Midbrain (tissue), 1 donor: Measurements from ENCODE around the gene RFTN1.

Experiments used
- DNase-seq: peaks from one replicate; lab custom pipeline; 2025; lab: John Stamatoyannopoulos, UW

The RFTN1 gene

DNA sequence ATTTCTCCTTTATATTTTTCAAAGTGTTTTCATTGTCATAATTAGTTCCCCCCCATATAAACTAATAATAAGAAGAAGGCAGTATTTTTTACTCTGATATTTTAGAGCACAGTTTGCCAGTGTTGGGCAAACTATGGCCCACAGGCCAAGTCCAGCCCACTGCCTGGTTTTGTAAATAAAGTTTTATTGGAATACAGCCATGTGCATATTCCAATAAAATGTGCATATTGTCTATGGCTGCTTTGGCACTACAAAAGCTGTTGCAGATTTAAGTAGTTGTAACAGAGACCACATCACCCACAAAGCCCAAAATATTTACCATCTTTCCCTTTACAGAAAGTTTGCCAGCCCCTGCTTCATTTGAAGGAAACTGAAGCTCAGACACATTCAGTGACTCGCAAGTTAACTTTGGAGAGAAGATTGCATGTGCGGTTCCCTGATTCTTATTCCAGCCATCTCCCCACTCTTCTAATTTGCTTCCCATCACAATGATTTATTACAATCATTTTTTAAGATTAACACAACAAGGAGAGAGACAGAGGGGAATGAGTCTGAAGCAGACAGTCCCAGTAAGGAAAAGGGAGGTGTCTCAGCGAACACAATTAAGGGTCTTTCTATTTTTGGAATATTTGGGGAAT lies 48.9 kb downstream of the RFTN1 start:
- no peak for DNase-seq

DNA sequence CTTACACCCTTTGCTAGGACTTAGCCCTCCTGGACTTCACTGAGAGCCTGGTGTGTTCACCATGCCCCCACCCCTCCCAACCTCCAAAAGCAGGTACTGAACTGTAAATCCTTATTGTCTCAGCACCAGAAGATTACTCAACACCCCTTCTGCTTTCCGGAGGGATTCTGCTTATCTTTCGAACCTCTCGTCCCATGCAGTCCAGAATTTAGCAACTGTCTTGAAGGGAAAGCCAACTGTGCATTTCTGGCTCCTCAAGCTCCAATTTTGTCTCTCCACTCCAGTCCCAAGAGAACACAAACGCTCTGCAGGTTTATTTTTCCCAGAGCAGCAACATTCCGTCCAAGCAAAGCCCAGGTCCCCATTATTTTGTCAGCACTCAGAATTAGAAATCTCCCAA lies 49.6 kb downstream of the RFTN1 start:
- DNase-seq, result no peak

DNA sequence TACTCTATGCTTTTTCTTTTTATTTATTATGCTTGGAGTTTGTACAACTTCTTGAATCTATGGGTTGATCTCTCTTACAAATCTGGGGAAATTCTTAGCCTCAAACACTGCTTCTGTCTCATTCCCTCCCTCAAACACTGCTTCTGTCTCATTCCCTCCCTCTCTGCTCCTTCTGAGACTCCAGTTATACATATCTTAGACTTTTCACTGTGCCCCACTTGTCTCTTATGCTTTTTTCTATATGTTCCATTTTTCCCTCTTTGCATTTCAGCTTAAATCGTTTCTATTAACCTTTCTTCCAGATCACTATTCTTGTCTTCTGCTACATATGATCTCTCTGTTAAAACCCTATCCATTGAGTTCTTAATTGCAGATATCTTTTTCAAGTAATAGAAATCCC lies 50.4 kb downstream of the RFTN1 start:
- no peak for DNase-seq

DNA sequence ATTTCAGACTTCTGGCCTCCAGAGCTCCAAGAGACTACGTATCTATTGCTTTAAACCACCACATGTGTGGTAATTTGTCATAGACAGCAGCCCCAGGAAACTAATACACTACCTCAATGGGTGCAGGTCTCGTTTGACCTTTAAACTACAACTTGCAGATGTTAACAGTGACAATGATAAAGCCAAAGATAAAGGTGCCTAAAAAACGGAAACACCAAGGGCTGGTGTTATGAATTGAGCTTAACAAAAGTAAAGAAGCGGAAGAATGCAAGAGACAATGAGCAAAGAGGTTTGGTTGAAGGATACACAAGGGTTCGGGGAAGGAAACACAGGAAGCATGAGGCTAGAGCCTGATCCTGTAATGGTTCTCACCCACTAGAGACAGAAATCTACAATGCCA lies 50.8 kb downstream of the RFTN1 start:
- DNase-seq, result no peak

DNA sequence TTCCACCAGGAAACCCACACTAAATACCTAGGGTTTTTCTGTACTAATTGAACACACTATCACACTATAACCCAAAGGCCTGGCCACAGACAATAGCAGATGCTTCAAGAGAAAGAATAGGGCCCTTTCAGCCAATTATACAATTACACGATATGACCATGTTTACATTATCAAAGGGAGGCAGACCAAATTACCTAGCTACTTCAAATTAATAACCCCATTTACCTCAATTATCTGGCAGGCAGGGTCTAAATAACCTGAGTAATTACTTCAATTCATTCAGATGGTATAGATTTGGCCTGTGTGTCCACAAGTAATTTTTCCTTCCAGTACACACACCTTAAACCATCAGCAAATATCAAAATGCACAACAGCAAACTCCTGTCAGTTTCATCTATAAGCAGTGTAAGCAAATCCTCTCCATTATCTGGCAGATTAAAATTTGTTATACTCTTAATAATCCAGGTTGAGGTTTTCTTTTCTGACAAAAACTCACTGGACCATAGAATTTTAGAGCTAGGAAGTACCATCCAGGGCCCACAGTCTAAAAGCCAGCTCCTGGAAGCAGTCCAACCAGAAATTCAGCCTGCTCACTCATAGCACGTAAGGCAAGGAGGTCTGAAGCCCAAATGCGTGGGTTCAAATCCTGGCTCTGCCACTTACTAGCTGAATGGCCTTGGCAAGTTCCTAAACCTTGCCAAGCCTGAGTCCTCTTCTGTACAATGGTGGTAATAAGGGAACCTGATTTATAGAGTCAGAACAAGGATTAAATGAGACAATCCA lies 51.8 kb downstream of the RFTN1 start:
- no peak for DNase-seq

DNA sequence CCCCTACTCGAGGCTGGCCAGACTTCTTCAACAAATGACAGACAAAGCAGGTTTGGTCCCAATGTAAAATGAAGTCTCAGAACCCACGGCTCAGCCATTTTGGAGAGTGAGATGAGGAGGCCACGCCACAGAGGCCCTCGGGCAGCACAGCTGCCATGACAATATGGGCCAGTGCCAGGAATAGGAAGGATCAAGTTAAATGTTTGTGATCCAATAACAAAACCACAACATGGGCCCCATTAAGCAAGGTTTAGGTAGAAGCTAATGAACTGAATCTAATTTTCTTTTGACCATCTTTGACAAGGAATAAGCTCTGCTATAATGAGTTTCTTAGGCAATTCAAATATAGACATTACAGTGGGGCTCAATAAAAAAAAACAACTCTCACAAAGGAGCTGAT lies 52.6 kb downstream of the RFTN1 start:
- DNase-seq, result no peak

DNA sequence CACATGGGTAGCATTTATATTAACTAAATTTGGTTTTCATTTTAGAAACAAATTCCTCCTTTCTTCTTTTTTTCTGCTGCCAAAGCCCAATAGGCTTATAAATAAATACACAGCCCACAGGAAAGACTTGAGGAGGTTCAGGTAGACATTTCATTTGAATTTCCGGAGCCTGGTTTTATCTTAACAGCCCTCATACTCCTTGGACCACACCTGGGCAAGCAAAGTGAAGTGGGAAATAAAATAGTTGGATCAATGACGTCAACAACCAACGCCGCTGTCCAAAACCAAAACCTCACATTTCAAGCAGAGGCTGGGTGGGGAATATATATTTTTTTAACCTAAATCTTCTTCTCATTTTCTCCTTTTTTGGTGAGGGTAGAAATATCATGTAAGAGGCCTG lies 53.2 kb downstream of the RFTN1 start:
- no peak for DNase-seq

DNA sequence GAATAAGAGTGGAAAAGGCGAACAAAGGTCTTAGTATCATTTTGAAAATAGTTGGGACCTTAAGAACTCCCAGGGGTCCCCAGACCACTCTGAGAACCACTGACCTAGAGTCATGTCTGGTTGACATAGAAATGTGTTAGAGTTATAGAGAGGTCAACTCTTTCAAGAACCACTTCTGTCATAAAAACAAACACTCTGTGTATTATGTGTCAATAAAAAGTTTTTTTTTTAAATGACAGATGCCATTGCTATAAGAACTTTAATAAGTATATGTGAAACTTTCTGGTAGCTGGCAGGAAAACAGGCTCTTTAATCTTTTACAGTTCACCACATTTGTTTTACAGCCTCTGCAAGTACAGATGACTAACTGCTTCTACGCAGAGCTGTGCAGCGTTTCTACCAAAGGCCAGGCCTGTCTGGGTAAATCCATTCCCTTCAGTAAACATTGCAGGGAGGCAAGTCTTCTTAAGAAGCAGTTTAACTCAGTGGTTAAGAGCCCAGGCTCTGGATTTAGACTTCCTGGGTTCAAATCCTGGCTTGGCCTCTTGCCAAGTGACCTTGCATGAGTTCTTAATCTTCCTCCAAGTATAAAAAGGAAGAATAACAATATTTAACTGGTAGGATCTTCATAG lies 56.6 kb downstream of the RFTN1 start:
- no peak for DNase-seq

DNA sequence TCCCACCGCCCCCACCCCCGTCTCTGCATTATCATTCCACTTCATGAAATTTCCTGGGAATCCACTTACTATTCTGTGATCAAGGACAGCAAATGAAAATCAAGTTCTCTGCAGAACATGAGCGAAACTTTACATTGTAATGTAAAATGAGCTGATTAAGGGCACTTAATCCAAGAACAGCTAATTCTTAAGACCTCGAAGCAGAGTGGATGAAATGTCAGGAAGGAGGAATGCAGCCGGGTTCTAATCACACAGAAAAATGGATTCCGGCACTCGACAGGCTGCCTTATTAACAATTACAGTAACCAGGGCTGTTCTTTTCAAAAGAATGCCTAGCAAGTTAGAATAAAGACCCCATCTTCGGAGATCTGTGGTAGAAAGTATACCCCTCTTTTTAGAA lies 57.5 kb downstream of the RFTN1 start:
- DNase-seq, result no peak

DNA sequence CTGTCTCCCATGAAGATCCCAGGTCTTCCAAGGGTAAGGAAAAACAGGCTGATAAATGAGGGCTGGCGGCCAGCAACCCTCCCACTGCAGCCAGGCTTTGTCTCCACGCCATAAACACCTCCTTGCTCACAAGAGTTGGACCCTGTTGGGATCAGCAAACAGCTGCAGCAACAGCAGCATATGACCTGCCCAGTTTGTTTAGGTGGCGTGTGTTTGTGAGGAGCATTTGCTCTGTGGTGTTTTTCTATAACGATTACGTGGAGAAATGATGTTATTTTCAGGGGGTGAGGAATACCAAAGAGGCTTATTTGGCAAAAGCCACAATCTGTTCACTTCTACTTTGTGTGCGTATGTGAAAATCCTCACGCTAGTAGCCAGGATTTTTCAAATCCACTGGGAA lies 58.5 kb downstream of the RFTN1 start:
- DNase-seq, result no peak

DNA sequence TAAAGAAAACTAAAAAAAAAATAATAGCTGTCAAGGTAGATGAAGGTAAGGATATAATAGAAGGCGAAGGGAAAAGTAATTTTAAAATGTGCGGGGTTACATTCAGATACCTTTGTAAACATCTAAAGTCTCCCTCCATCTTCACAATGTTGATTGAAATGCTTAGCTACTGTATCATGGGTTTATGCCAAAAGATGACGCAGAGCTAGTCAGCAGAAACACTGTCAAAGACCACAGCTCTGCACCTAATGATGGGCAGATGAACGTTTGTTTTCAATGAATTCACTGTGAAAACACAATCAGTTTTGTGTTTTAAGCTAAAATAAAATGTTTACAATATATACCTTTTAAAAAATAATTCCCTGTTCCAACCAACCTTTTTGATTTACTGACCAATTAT lies 61.2 kb downstream of the RFTN1 start:
- no peak for DNase-seq

DNA sequence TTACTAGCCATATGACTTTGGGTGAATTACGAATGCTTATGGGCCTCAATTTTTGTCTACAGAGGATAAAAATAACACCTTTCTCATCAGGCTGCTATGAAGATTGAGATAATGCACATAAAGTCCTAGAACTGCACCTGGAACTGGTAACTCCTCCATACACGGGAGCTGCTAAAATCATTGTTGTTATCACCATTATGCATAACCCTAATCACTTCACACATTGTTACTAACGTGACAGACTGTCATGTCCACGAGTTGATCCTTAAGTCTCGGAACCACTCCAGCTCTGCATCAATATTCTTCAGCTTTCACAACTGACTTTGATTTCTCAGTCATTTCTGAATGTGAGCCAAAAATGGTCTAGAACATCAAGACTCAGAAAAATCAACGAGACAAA lies 64.1 kb downstream of the RFTN1 start:
- no peak for DNase-seq

DNA sequence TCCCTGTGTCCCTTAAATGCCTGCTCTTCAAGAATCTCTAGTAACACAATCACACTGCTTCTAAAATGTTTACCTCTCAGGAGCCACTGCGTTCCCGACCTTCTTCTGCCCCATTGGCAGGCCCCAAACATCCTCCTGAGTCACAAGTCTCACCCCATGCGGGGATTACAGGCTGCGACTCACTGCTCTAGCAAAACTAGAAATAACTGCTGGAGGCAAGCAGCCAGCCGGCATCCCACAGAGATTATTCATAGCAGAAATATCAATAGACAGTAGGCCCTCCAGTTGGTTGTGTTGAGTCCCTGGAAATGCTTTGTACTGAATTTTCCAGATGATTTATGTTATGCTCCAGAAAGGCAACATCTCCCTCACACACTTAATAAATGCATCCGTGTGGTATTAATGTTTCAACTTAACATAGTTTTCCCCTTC lies 64.8 kb downstream of the RFTN1 start:
- no peak for DNase-seq

DNA sequence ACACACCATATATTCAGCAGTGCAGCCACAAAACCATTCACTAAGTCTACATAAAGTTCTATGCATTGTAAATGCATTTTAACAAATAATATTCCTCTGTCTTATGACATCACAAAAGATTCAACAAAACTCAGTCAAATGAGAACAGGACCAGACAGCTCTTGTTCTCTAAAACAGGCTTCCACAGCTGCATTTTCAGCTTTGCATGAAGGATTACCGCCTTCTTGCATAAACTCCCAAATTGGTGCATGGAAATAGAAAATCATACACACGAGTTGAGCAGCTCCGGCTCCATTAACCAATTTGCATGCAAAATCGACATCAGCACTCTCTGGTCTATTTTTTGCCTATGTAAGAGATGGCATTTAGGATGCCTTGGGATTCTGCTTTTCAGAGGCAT lies 66.4 kb downstream of the RFTN1 start:
- no peak for DNase-seq

DNA sequence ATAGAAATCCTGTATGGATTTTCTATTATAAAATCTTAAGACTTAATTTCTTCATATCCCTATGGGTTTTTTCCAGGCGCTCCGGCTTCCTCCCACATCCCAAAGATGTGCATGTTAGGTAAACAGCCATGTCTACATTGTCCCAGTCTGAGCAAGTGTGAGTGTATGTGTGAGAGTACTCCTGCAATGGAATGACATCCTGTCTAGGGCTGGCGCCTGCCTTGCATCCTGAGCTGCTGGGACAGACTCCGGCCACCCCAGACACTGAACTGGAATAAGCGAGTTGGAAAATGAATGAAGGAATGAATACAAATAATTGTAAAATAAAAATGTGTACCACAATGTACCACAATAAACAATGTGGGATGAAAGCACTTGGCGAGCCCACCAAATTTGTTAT lies 69.2 kb downstream of the RFTN1 start:
- DNase-seq, result no peak

DNA sequence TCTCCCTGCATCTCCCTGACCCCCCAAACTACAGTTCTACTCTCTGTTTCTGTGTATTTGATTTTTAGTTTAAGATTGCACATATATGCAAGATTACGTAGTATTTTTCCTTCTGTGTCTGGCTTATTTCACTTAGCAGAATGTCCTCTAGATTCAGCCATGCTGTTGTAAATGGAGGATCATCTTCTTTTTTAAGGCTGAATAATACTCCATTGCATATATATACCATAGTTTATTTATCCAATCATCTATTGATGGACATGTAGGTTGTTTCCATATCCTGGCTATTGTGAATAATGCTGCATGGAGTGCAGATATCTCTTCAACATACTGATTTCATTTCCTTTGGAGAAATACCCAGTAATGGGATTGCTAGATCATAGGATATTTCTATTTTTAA lies 70.8 kb downstream of the RFTN1 start:
- no peak for DNase-seq

DNA sequence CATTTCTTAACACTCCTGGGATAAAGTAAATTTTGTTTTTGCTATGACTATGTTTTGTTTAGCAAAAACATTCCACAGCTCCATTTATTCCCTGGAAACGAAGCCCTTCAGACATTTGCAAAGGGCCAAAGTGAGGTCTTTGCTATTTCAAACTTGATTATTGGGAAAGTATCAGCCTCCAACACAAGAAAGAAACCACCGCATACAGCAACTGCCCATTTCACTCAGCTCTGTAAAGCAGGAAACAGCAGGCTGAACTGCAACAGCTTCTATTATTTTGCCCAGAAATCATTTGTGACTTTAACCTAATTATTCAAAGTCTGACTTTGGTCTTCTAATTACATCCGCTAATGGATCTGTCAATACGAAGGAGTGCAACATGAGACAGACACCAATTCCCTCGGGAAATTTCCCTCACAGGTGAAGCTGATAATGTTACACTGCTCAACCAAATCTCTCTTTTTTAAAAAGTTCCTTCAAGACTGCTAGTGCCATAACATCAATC lies 72.1 kb downstream of the RFTN1 start:
- no peak for DNase-seq

DNA sequence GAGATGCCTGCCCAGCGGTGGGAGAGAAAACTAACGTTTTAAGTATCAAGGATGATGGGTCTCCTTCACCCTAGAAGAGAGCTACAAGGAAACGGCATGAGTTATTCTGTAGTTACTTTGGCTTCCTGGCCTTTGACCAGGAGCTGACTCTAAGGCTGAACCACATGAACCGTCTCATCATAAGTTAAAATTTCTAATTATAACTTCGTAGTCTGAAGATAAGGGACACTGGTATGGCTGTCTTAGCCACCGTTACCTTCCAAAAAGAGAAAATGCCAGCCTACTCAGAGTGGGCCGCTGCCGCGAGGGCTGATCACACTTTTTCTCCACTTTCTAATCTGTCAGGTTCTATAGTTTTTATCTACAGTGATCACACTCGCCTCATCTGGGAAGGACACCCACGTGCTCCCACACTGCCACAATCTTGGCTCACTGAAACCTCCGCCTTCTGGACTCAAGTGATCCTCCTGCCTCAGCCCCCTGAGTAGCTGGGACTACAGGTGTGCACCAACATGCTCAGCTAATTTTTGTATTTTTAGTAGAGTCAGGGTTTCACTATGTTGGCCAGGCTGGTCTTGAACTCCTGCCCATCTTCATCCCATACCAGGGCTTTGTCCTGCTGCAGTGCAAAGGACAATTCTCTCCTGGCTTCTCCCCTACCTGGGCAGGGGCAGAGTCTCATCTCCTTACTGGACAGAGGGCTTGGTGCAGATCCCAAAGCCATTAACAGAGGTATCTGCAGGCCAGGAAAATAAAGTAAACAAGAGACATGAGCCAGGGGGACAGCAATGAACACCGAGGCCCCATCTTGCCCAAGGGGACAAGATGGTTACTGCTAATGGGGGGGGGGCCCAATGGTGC lies 73.4 kb downstream of the RFTN1 start:
- no peak for DNase-seq

DNA sequence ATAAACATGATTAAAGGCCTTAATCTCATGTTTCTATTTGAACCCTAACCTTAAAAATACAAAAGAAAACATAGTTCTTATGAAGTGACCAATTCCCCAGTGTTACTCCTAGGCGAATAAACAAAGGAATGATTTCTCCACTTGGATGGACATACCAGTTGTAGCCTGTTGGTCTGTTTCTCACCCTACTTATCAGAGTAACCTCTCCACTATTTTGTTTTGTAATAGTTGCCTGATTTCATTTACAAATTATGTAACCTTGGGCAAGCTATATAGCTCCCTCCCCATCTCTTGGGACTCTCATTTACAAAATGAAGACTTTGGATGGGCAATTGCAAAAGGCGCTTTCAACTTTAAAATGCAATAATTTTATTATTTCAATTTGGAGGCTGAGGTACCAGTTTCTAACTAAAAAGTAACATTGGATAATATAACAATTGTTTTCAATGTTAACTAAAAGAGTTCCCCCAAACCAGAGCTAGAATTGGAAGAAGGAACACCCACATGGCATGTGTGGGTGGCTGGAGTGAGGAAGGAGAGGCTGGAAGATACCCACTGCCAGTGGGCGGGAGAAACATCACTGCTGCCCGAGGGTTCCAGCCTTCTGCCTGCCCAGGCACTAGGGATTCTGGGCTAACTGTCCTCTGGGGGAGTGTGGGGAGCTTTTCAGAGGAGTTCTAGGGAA lies 74.2 kb downstream of the RFTN1 start:
- DNase-seq, result no peak

DNA sequence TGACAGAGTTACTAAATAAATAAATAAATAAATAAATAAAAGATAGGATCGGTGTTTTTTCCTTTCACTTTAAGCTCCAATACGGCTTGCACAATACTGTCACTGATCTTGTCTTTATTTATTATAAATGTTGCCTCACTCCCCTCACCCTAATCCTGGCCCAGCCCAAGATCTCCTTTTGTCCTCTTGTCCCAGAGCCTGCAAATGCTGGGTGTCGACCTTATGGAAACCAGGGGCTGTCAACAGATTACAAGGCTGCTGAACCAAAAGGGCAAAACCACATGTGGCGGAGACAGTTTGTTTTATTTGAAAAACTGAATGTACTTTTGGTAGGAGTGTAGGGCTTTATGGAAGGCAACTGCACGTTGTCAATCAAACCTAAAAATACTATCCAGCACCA lies 75.9 kb downstream of the RFTN1 start:
- no peak for DNase-seq

DNA sequence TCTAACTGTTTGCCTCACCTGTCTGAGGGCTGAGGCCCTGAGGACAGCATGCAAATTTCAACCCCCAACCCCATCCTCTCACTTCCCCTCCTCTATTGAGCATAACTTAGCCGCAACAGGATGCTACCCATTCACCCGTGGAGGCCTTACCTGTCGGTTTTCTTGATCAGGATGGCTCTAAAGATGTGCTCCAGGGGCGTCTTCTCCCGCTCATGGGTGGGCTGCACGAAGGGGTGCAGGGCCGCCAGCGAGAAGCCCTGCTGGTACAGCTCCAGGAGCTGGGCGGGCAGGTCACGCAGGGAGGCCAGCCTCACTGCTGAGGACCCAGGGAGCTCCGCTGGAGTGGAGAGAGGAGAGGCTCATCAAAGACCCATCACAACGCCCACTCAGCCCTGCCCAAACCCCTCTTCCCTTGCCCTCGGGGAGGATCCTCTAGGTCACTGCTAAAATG lies 79.8 kb downstream of the RFTN1 start:
- no peak for DNase-seq

DNA sequence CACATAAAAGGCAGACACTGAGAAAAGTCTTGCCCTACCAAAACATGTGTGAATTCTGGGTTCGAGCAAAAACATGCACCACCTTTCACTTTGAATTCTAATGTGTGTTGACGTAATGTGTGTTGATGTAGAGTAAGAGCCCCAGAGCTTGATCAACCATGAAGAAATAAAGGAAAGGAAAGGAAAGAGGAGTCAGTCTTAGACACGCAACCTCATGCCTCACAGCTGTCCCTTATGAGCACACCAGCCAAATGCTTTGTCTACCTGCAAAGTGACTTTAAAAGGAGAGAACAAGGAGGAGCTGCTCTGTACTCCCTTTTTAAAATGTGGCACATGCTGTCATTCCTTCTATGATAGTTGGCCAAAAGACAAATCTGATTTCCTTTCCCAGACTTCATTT lies 80.8 kb downstream of the RFTN1 start:
- no peak for DNase-seq
